Measurements from ENCODE around the gene PRR19. TPM values are rescaled to one million over a fixed set of nuclear protein-coding genes. Genes with fewer than 3 reads are reported as not detected.
"Not testable (repeated sequence)": the region's sequence is repeated elsewhere in the genome, so short reads cannot be mapped to it uniquely, and the experiment has no call there.

The PRR19 gene
- total RNA-seq, 1 experiment from 2014 or later, result 0.93 TPM

- Histone ChIP-seq H3K4me2 (ENCODE audit: low read length) (no peak overlapping the region), H3K9me2 (ENCODE audit: insufficient read depth) (no peaks in the 10 kb centered on the region), H4K20me1 (ENCODE audit: insufficient read depth) (no peaks in the 10 kb centered on the region), H3K9ac (ENCODE audit: low read length) (no peak overlapping the region), H3K27me3 (ENCODE audit: insufficient read depth, low read length) (no peaks in the 10 kb centered on the region), H3K36me3 (ENCODE audit: control insufficient read depth in 1 of 2, insufficient read depth in 2 of 2, low read length in 2 of 2) (peaks cover 0 to 3% of the 10 kb centered on the region in 2 experiments; a peak in 2 of 4 replicates), H2AFZ (ENCODE audit: low read depth, low read length, poor library complexity, severe bottlenecking) (no peak overlapping the region), H3K79me2 (ENCODE audit: insufficient read depth, low read length) (no peaks in the 10 kb centered on the region; the same call in 1 of the 2 replicates), H3K27ac (ENCODE audit: low read depth, low read length) (no peak overlapping the region), H3K4me3 (replicated peaks in 1 of 2; ENCODE audit: low read depth in 1 of 2, low read length in 2 of 2) (no peak overlapping the region), H3K4me1 (ENCODE audit: control insufficient read depth in 1 of 2, insufficient read depth in 2 of 2, low read length in 2 of 2) (no peaks in the 10 kb centered on the region), H3K9me3 (ENCODE audit: control insufficient read depth in 1 of 2, insufficient read depth in 1 of 2, low read depth in 1 of 2, low read length in 2 of 2) (no peaks in the 10 kb centered on the region)
- DNase-seq (ENCODE audit: low read depth, low spot score) (no peak), ATAC-seq (no peak)
- TF ChIP-seq SIN3A (IDR thresholded peaks at IDR 0.05; ENCODE audit: low read depth) (no peak), CEBPB (IDR thresholded peaks at IDR 0.05; ENCODE audit: low read depth) (no peak), MAX (IDR thresholded peaks at IDR 0.05) (no peak), FOSL1 (IDR thresholded peaks at IDR 0.05; ENCODE audit: low read depth) (no peak), POLR2AphosphoS5 (IDR thresholded peaks at IDR 0.05; ENCODE audit: low read depth, low read length) (no peak), EZH2 (IDR thresholded peaks at IDR 0.05) (no peak), ZNF274 (IDR thresholded peaks at IDR 0.05; ENCODE audit: low read depth, low read length) (no peak), ZFX (IDR thresholded peaks at IDR 0.05) (no peak; the same call in 1 of the 2 replicates), TCF7L2 (IDR thresholded peaks at IDR 0.05; ENCODE audit: borderline replicate concordance, extremely low read depth, insufficient read depth, insufficient read length) (no peak), YY1 (IDR thresholded peaks at IDR 0.05; ENCODE audit: extremely low read depth, insufficient replicate concordance, low read depth, low read length) (no peak), ATF3 (IDR thresholded peaks at IDR 0.05) (no peak)
- BruUV-seq (replicated peaks), result no TSS peak
- CTCF ChIA-PET, result interaction anchor here (0.7 kb wide), 1 partner anchor 8 kb away, joined by 3 read pairs; no protein-coding TSS in a partner anchor
- POLR2A ChIA-PET, result no interaction called here
- intact Hi-C loops (cut with micrococcal nuclease), result no loop called here
- RAD21 ChIA-PET (ENCODE audit: low non-redundant PET in 1 of 2, low total read pairs in 2 of 2, uncharacterized antibody in 2 of 2, unreplicated experiment in 2 of 2), result no interaction called here
Observed at GRCh38 chr19:42335971-42336370, 34.0 kb downstream of the PRR19 start.

- DNase-seq (ENCODE audit: low read depth, low spot score); H3K4me1 ChIP-seq (ENCODE audit: control insufficient read depth in 1 of 2, insufficient read depth in 2 of 2, low read length in 2 of 2); H4K20me1 ChIP-seq (ENCODE audit: insufficient read depth); BruUV-seq (replicated peaks); H3K79me2 ChIP-seq (ENCODE audit: insufficient read depth, low read length); H3K9ac ChIP-seq (ENCODE audit: low read length); ATAC-seq; H3K4me2 ChIP-seq (ENCODE audit: low read length); POLR2A ChIA-PET; H3K27ac ChIP-seq (ENCODE audit: low read depth, low read length); H3K4me3 ChIP-seq (replicated peaks in 1 of 2; ENCODE audit: low read depth in 1 of 2, low read length in 2 of 2); H2AFZ ChIP-seq (ENCODE audit: low read depth, low read length, poor library complexity, severe bottlenecking); H3K27me3 ChIP-seq (ENCODE audit: insufficient read depth, low read length); H3K36me3 ChIP-seq (ENCODE audit: control insufficient read depth in 1 of 2, insufficient read depth in 2 of 2, low read length in 2 of 2); intact Hi-C loops (cut with micrococcal nuclease); H3K9me2 ChIP-seq (ENCODE audit: insufficient read depth); RAD21 ChIA-PET (ENCODE audit: low non-redundant PET in 1 of 2, low total read pairs in 2 of 2, uncharacterized antibody in 2 of 2, unreplicated experiment in 2 of 2); H3K9me3 ChIP-seq (ENCODE audit: control insufficient read depth in 1 of 2, insufficient read depth in 1 of 2, low read depth in 1 of 2, low read length in 2 of 2); CTCF ChIA-PET: not testable (repeated sequence)
Observed at GRCh38 chr19:42339126-42339860, 37.4 kb downstream of the PRR19 start.

GRCh38 chr19:42339922-42340321 is 38.0 kb downstream of the PRR19 start:
- DNase-seq (ENCODE audit: low read depth, low spot score); CTCF ChIA-PET; H3K79me2 ChIP-seq (ENCODE audit: insufficient read depth, low read length); H3K27me3 ChIP-seq (ENCODE audit: insufficient read depth, low read length); H3K9me2 ChIP-seq (ENCODE audit: insufficient read depth); H3K36me3 ChIP-seq (ENCODE audit: control insufficient read depth in 1 of 2, insufficient read depth in 2 of 2, low read length in 2 of 2); ATAC-seq; POLR2A ChIA-PET; H3K4me2 ChIP-seq (ENCODE audit: low read length); H3K27ac ChIP-seq (ENCODE audit: low read depth, low read length); H3K4me3 ChIP-seq (replicated peaks in 1 of 2; ENCODE audit: low read depth in 1 of 2, low read length in 2 of 2); H4K20me1 ChIP-seq (ENCODE audit: insufficient read depth); H3K4me1 ChIP-seq (ENCODE audit: control insufficient read depth in 1 of 2, insufficient read depth in 2 of 2, low read length in 2 of 2); intact Hi-C loops (cut with micrococcal nuclease); RAD21 ChIA-PET (ENCODE audit: low non-redundant PET in 1 of 2, low total read pairs in 2 of 2, uncharacterized antibody in 2 of 2, unreplicated experiment in 2 of 2); H3K9me3 ChIP-seq (ENCODE audit: control insufficient read depth in 1 of 2, insufficient read depth in 1 of 2, low read depth in 1 of 2, low read length in 2 of 2); BruUV-seq (replicated peaks); H3K9ac ChIP-seq (ENCODE audit: low read length); H2AFZ ChIP-seq (ENCODE audit: low read depth, low read length, poor library complexity, severe bottlenecking): not testable (repeated sequence)

Data from HCT116 (cell line).